SK-N-SH (cell line): ENCODE data around the gene FSIP1. TPM values are rescaled to one million over a fixed set of nuclear protein-coding genes. Genes with fewer than 3 reads are reported as not detected.
A peak's percentile ranks its signal among the peaks of the same experiment; 100 is the strongest.

ENCODE experiments used
- CTCF ChIA-PET: fragments of 300-600, 350-600 bp; formaldehyde crosslinking; extraction: SDS; loops from one replicate; lab custom pipeline; 2021; lab: Yijun Ruan, JAX
- POLR2A ChIA-PET: fragments of 350-600 bp; sonication (Branson Sonifier 250); formaldehyde crosslinking; extraction: SDS; loops from one replicate; lab custom pipeline; 2020; ENCODE audit warnings: antibody characterized with exemption, inconsistent platforms; lab: Yijun Ruan, JAX
- DNase-seq: peaks from one replicate; pipeline ENCODE4 v3.0.0; 2012
- H2AFZ ChIP-seq: fragments of 200-600 bp; sonication (generic); 2 replicates; pipeline ENCODE4 v1.8.1; 2016; ENCODE audit warnings: antibody characterized with exemption, mild to moderate bottlenecking, low read depth
- H3F3A ChIP-seq: fragments of 200-600 bp; sonication (generic); replicated peaks from 2 replicates; pipeline ENCODE3; 2016; ENCODE audit warnings: antibody characterized with exemption, mild to moderate bottlenecking; ENCODE audit not compliant: insufficient read depth
- H3K27ac ChIP-seq, 2 experiments: fragments of 200-500 bp in 1 of 2; fragments of 200-600 bp in 1 of 2; sonication (Bioruptor generic) in 1 of 2; sonication (generic), shearing (Covaris generic) in 1 of 2; 2 replicates each; pipeline versions ENCODE4 v1.5.1 to v1.6.1; 2014 to 2016; ENCODE audit warnings: low read depth in 2 of 2, inconsistent platforms in 1 of 2, low read length in 1 of 2, mild to moderate bottlenecking in 1 of 2, mixed read lengths in 1 of 2
- H3K27me3 ChIP-seq: fragments of 200-600 bp; sonication (generic), shearing (Covaris generic); 2 replicates; pipeline ENCODE4 v1.6.1; 2016; ENCODE audit warnings: mixed run types; ENCODE audit not compliant: insufficient read depth
- H3K36me3 ChIP-seq, 2 experiments: fragments of 200-500 bp in 1 of 2; fragments of 200-600 bp in 1 of 2; sonication (Bioruptor generic) in 1 of 2; sonication (generic) in 1 of 2; replicated peaks in 1 of 2; 2 replicates each; pipeline versions ENCODE3 to v1.5.1; 2014 to 2016; ENCODE audit warnings: low read length in 1 of 2, mild to moderate bottlenecking in 1 of 2; ENCODE audit not compliant: insufficient read depth in 2 of 2, control insufficient read depth in 1 of 2
- H3K4me1 ChIP-seq, 2 experiments: fragments of 200-500 bp in 1 of 2; fragments of 200-600 bp in 1 of 2; sonication (Bioruptor generic) in 1 of 2; sonication (generic), shearing (Covaris generic) in 1 of 2; 2 replicates each; pipeline versions ENCODE4 v1.5.1 to v1.6.1; 2014 to 2016; ENCODE audit warnings: low read depth in 1 of 2, low read length in 1 of 2, mixed run types in 1 of 2; ENCODE audit not compliant: insufficient read depth in 2 of 2, control insufficient read depth in 1 of 2
- H3K4me2 ChIP-seq: fragments of 200-600 bp; sonication (generic), shearing (Covaris generic); 2 replicates; pipeline ENCODE4 v1.6.1; 2017; ENCODE audit warnings: mixed run types
- H3K4me3 ChIP-seq, 2 experiments: fragments of 200-500 bp in 1 of 2; fragments of 200-600 bp in 1 of 2; sonication (Bioruptor generic) in 1 of 2; sonication (generic), shearing (Covaris generic) in 1 of 2; 2 replicates each; pipeline versions ENCODE4 v1.5.1 to v1.8.1; 2014 to 2016; ENCODE audit warnings: low read depth in 2 of 2, inconsistent platforms in 1 of 2, low read length in 1 of 2, mild to moderate bottlenecking in 1 of 2, mixed read lengths in 1 of 2, moderate library complexity in 1 of 2
- H3K79me2 ChIP-seq: fragments of 200-600 bp; sonication (generic); 2 replicates; pipeline ENCODE4 v1.8.1; 2017; ENCODE audit warnings: mild to moderate bottlenecking; ENCODE audit not compliant: insufficient read depth
- H3K9ac ChIP-seq: fragments of 200-600 bp; sonication (generic); 2 replicates; pipeline ENCODE4 v1.6.1; 2017; ENCODE audit warnings: mixed run types
- H3K9me2 ChIP-seq: fragments of 200-600 bp; sonication (generic); 2 replicates; pipeline ENCODE4 v1.6.1; 2017; ENCODE audit warnings: mixed run types
- H3K9me3 ChIP-seq: fragments of 200-600 bp; sonication (generic); 2 replicates; pipeline ENCODE4 v1.6.1; 2017; ENCODE audit warnings: mixed run types, mild to moderate bottlenecking, moderate library complexity
- H4K20me1 ChIP-seq: fragments of 200-600 bp; sonication (generic); 2 replicates; pipeline ENCODE4 v1.6.1; 2017; ENCODE audit warnings: mild to moderate bottlenecking, mixed run types; ENCODE audit not compliant: insufficient read depth
- CHD2 ChIP-seq: fragments of 150-350 bp; IDR thresholded peaks from 2 replicates; pipeline ENCODE4 v1.6.1; 2018; ENCODE audit warnings: low read length; ENCODE audit not compliant: partially characterized antibody
- ELF1 ChIP-seq: IDR thresholded peaks from 2 replicates; pipeline ENCODE4 v1.4.0; 2012
- EP300 ChIP-seq, 2 experiments: IDR thresholded peaks; 2 replicates each; pipeline versions ENCODE4 v1.4.0 to v1.6.1; 2012; ENCODE audit warnings: borderline replicate concordance in 1 of 2, low read depth in 1 of 2, low read length in 1 of 2
- EZH2phosphoT487 ChIP-seq: fragments of 200-600 bp; sonication (generic); IDR thresholded peaks from 2 replicates; pipeline ENCODE4 v1.6.1; 2017; ENCODE audit warnings: low read depth, mixed run types, mild to moderate bottlenecking, antibody characterized with exemption, moderate library complexity, borderline replicate concordance
- FOXM1 ChIP-seq: IDR thresholded peaks from 2 replicates; pipeline ENCODE4 v1.4.0; 2012; ENCODE audit warnings: low read depth, mild to moderate bottlenecking
- GABPA ChIP-seq: IDR thresholded peaks from 2 replicates; pipeline ENCODE4 v1.4.0; 2012; ENCODE audit warnings: low read depth, mild to moderate bottlenecking
- JUND ChIP-seq: IDR thresholded peaks from 2 replicates; pipeline ENCODE4 v1.4.0; 2012
- MAX ChIP-seq: IDR thresholded peaks from 2 replicates; pipeline ENCODE4 v1.4.0; 2012; ENCODE audit warnings: low read depth
- NRF1 ChIP-seq: IDR thresholded peaks from 2 replicates; pipeline ENCODE4 v1.6.1; 2012; ENCODE audit warnings: low read depth, mild to moderate bottlenecking, low read length
- RAD21 ChIP-seq: IDR thresholded peaks from 2 replicates; pipeline ENCODE4 v1.6.1; 2012; ENCODE audit warnings: mild to moderate bottlenecking, low read length
- RXRA ChIP-seq: IDR thresholded peaks from 2 replicates; pipeline ENCODE4 v1.4.0; 2012; ENCODE audit warnings: low read depth, mild to moderate bottlenecking, borderline replicate concordance
- SIN3A ChIP-seq: IDR thresholded peaks from 2 replicates; pipeline ENCODE4 v1.6.1; 2012; ENCODE audit warnings: low read depth, mild to moderate bottlenecking, low read length, moderate library complexity, borderline replicate concordance
- SMC3 ChIP-seq: IDR thresholded peaks from 2 replicates; pipeline ENCODE4 v1.6.1; 2012; ENCODE audit warnings: low read depth, low read length, improper control_type of control experiment
- TAF1 ChIP-seq: IDR thresholded peaks from 2 replicates; pipeline ENCODE4 v1.6.1; 2012; ENCODE audit warnings: low read depth, mild to moderate bottlenecking, low read length, moderate library complexity, borderline replicate concordance
- TCF12 ChIP-seq: IDR thresholded peaks from 2 replicates; pipeline ENCODE4 v1.4.0; 2012
- TEAD4 ChIP-seq: IDR thresholded peaks from 2 replicates; pipeline ENCODE4 v1.4.0; 2012; ENCODE audit warnings: mild to moderate bottlenecking, borderline replicate concordance; ENCODE audit not compliant: insufficient read depth
- YY1 ChIP-seq: IDR thresholded peaks from 2 replicates; pipeline ENCODE4 v1.4.0; 2012; ENCODE audit warnings: low read depth, mild to moderate bottlenecking
- whole genome bisulfite sequencing: methylation state at CpG from one replicate; pipeline ENCODE4 v1.1.6; 2017; ENCODE audit warnings: low lambda C conversion rate; 5-methylcytosine and 5-hydroxymethylcytosine counted together
- polyA plus RNA-seq, 3 experiments: library from polyadenylated mRNA; depleted of rRNA; stranded (reverse); fragments of >200 nt; gene quantifications; 2 replicates each; pipeline ENCODE4 v1.2.3, GENCODE V29; 2012
- TF ChIP-seq, protein P1 (sequence below): IDR thresholded peaks from 2 replicates; pipeline ENCODE4 v1.4.0; 2012; ENCODE audit warnings: low read depth, borderline replicate concordance
- TF ChIP-seq, protein P2 (sequence below): fragments of 150-350 bp; IDR thresholded peaks from 2 replicates; pipeline ENCODE4 v1.6.1; 2016; ENCODE audit warnings: mild to moderate bottlenecking, low read depth, low read length
- TF ChIP-seq, protein P3 (sequence below): IDR thresholded peaks from 2 replicates; pipeline ENCODE4; 2012

Gene FSIP1
- polyA plus RNA-seq, 1 of the 3 experiments (the other 2 are of a cell fraction): 0.43 TPM

DNA sequence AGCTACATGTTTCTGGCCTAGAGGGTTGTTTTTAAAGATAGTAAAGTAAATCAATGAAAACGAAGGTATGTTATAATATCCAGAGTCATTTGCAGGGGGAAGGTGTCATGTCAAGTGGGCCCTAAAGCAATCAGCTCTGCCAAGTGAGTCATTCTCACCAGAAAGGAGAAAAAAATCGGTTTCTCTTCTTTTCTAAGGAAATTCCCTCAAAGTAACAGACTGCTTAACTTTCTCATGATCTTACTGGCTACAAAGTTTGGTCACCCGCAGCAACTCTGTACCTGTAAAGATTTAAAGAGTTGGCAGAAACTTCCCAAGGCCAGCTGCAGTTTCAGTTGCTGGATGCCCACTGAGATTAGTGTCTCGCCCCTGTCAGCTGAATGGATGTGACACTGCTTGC is 5.5 kb upstream of the FSIP1 start:
- DNase-seq: no peak
- H3K36me3 ChIP-seq: no peaks in the 10 kb centered on the region

DNA sequence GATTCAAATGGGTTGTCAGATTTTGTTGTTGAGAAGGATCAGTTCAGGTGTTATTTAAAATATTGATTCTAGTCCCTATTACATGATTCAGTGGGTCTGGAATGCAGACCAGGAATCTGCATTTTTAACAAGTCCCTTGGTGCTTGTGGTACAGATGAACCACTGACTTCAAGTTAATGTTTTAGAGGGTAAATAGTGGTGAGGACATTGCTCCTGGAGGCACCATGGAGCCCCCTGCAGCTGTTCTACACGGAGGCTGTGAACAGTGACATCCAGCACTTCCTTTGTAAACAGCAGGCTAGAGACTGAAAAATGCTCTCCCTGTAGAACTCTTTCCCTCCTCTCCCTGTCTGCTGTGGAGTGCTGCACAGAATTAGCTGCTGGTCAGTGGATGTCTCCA is 4.8 kb upstream of the FSIP1 start:
- POLR2A ChIA-PET: no interaction called here
- Histone ChIP-seq H3K4me3 (no peak overlapping the region), H3K9ac (no peak overlapping the region), H3F3A (peaks cover 46% of the 10 kb centered on the region), H3K36me3 (no peaks in the 10 kb centered on the region), H3K4me1 (peaks cover 16 to 20% of the 10 kb centered on the region in 2 experiments; a peak in 3 of 4 replicates), H3K79me2 (peaks cover 25% of the 10 kb centered on the region), H3K9me3 (no peaks in the 10 kb centered on the region), H4K20me1 (no peaks in the 10 kb centered on the region), H3K27me3 (no peaks in the 10 kb centered on the region), H3K27ac (peak overlapping the region in 1 of 2 experiments; percentile 62; a peak in 1 of 4 replicates), H3K4me2 (peak overlapping the region; percentile 8; the same call in 1 of the 2 replicates), H2AFZ (no peak overlapping the region), H3K9me2 (no peaks in the 10 kb centered on the region)
- no peak for DNase-seq
- 40% methylated on average over 1 of the region's 1 CpG for WGBS
- CTCF ChIA-PET: interaction anchor here (0.7 to 3.1 kb wide), 11 partner anchors 10 to 322 kb away, joined by 3 to 21 read pairs (median 3); no protein-coding TSS in a partner anchor
- TF ChIP-seq TAF1 (no peak), TCF12 (no peak), RAD21 (no peak), TEAD4 (no peak), GABPA (no peak), MAX (no peak), CHD2 (no peak), YY1 (no peak), RXRA (no peak), SMC3 (no peak), NRF1 (no peak), EP300 (IDR thresholded peaks at IDR 0.05; ENCODE audit: borderline replicate concordance in 1 of 2, low read depth in 1 of 2, low read length in 1 of 2) (no peak), FOXM1 (no peak)
- TF ChIP-seq, protein P1, sequence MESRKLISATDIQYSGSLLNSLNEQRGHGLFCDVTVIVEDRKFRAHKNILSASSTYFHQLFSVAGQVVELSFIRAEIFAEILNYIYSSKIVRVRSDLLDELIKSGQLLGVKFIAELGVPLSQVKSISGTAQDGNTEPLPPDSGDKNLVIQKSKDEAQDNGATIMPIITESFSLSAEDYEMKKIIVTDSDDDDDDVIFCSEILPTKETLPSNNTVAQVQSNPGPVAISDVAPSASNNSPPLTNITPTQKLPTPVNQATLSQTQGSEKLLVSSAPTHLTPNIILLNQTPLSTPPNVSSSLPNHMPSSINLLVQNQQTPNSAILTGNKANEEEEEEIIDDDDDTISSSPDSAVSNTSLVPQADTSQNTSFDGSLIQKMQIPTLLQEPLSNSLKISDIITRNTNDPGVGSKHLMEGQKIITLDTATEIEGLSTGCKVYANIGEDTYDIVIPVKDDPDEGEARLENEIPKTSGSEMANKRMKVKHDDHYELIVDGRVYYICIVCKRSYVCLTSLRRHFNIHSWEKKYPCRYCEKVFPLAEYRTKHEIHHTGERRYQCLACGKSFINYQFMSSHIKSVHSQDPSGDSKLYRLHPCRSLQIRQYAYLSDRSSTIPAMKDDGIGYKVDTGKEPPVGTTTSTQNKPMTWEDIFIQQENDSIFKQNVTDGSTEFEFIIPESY: no peak

More for the DNA sequence above, 5.5 kb upstream of the FSIP1 start:
- peak overlapping the region in 1 of 2 experiments; percentile 62; a peak in 2 of 4 replicates for H3K27ac ChIP-seq
- ChIA-PET POLR2A (no interaction called here), CTCF (interaction anchor here (0.8 to 3.1 kb wide), 11 partner anchors 9 to 188 kb away, joined by 3 to 21 read pairs (median 3); no protein-coding TSS in a partner anchor)
- no peaks in the 10 kb centered on the region for H4K20me1 ChIP-seq
- WGBS: 75% methylated on average over 3 of the region's 4 CpGs
- H2AFZ ChIP-seq: 0 out of 2 replicates have a peak overlapping the region, but pooled peaks have one; percentile 4
- H3K4me2 ChIP-seq: peak overlapping the region; percentile 8; the same call in 1 of the 2 replicates
- no peaks in the 10 kb centered on the region for H3K9me2 ChIP-seq
- H3K27me3 ChIP-seq: no peaks in the 10 kb centered on the region
- H3K9ac ChIP-seq: no peak overlapping the region
- no peaks in the 10 kb centered on the region for H3K9me3 ChIP-seq
- H3K4me3 ChIP-seq: no peak overlapping the region
- TF ChIP-seq CHD2: no peak
- TF ChIP-seq, protein P2, sequence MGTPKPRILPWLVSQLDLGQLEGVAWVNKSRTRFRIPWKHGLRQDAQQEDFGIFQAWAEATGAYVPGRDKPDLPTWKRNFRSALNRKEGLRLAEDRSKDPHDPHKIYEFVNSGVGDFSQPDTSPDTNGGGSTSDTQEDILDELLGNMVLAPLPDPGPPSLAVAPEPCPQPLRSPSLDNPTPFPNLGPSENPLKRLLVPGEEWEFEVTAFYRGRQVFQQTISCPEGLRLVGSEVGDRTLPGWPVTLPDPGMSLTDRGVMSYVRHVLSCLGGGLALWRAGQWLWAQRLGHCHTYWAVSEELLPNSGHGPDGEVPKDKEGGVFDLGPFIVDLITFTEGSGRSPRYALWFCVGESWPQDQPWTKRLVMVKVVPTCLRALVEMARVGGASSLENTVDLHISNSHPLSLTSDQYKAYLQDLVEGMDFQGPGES: no peak
- TF ChIP-seq, protein P1: no peak
- TF ChIP-seq NRF1: no peak
- no peak for TF ChIP-seq EZH2phosphoT487
- TF ChIP-seq SIN3A: no peak
- TF ChIP-seq JUND: no peak
- TF ChIP-seq, protein P3, sequence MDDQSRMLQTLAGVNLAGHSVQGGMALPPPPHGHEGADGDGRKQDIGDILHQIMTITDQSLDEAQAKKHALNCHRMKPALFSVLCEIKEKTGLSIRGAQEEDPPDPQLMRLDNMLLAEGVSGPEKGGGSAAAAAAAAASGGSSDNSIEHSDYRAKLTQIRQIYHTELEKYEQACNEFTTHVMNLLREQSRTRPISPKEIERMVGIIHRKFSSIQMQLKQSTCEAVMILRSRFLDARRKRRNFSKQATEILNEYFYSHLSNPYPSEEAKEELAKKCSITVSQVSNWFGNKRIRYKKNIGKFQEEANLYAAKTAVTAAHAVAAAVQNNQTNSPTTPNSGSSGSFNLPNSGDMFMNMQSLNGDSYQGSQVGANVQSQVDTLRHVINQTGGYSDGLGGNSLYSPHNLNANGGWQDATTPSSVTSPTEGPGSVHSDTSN: peak; percentile 15; the same call in 1 of the 2 replicates
- no peak for TF ChIP-seq ELF1
- peaks cover 16 to 22% of the 10 kb centered on the region in 2 experiments; a peak in 3 of 4 replicates for H3K4me1 ChIP-seq
- peaks cover 47% of the 10 kb centered on the region for H3F3A ChIP-seq
- H3K79me2 ChIP-seq: peaks cover 21% of the 10 kb centered on the region
